ES-I3 (cell line): Measurements from ENCODE around the gene RPS6KB2.
A peak's percentile ranks its signal among the peaks of the same experiment; 100 is the strongest.

Source experiments
- H3K36me3 ChIP-seq: 2 replicates; pipeline ENCODE4 v1.6.1; 2013; ENCODE audit warnings: mild to moderate bottlenecking, low read length, control low read depth, moderate library complexity; ENCODE audit not compliant: insufficient read depth
- H3K4me1 ChIP-seq: 2 replicates; pipeline ENCODE4 v1.6.1; 2013; ENCODE audit warnings: mild to moderate bottlenecking, control low read depth, low read length; ENCODE audit not compliant: insufficient read depth
- H3K9ac ChIP-seq: 2 replicates; pipeline ENCODE4 v1.6.1; 2013; ENCODE audit warnings: low read depth, mild to moderate bottlenecking, low read length, moderate library complexity
- H3K9me3 ChIP-seq: 2 replicates; pipeline ENCODE4 v1.6.1; 2013; ENCODE audit warnings: mild to moderate bottlenecking, low read length, moderate library complexity; ENCODE audit not compliant: control insufficient read depth, insufficient read depth

The RPS6KB2 gene

DNA sequence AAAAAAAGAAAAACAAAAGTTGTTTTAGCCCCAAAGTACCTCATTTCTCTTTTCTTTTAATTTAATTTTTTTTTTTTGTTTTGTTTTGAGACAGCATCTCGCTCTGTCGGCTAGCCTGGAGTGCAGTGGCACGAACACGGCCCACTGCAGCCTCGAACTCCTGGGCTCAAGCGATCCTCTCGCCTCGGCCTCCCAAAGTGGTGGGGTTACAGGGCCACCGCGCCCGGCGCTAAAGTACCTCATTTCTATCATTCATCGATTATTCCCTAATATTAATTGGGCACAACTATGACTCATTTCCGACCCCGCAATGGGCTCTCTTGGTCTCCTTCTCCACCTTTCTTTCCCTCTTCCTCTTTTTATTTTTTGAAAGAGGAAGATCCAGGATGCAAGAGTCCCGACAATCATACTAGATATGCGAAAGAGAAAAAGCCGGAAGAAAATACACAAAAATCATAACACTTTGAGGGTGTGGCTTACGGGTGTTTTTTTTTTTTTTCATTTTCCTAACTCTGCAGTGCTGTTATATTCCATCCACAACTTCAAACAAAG is 54.1 kb downstream of the RPS6KB2 start:
- H3K9me3 ChIP-seq = no peaks in the 10 kb centered on the region
- H3K9ac ChIP-seq = peak overlapping the region; percentile 84
- 0 out of 2 replicates have a peak, but pooled peaks cover 3% of the 10 kb centered on the region for H3K4me1 ChIP-seq
- H3K36me3 ChIP-seq = no peaks in the 10 kb centered on the region

- Histone ChIP-seq H3K4me1 (0 out of 2 replicates have a peak, but pooled peaks cover 3% of the 10 kb centered on the region), H3K9me3 (no peaks in the 10 kb centered on the region), H3K36me3 (no peaks in the 10 kb centered on the region), H3K9ac (peak within 1 kb of the TSS; percentile 84)
These were observed 54.8 kb downstream of the RPS6KB2 start, which contains the start of gene AIP for GRCh38 chr11:67482827-67483798. Gene AIP (plus strand): TSS chr11:67483026. CDS start chr11:67483159, 133 bp downstream.

- Histone ChIP-seq H3K4me1 (0 out of 2 replicates have a peak, but pooled peaks cover 3% of the 10 kb centered on the region), H3K9me3 (no peaks in the 10 kb centered on the region), H3K36me3 (no peaks in the 10 kb centered on the region), H3K9ac (peak overlapping the region; percentile 29; the same call in 1 of the 2 replicates)
These were observed 55.8 kb downstream of the RPS6KB2 start for GRCh38 chr11:67483831-67484665.

- Histone ChIP-seq H3K9me3 (no peaks in the 10 kb centered on the region), H3K4me1 (0 out of 2 replicates have a peak, but pooled peaks cover 3% of the 10 kb centered on the region), H3K9ac (no peak overlapping the region), H3K36me3 (no peaks in the 10 kb centered on the region)
These were observed 56.6 kb downstream of the RPS6KB2 start for GRCh38 chr11:67484847-67485311.
